ENCODE data around the gene BOLA3.
"Not testable (repeated sequence)": the region's sequence is repeated elsewhere in the genome, so short reads cannot be mapped to it uniquely, and the experiment has no call there.

Gene BOLA3

DNA sequence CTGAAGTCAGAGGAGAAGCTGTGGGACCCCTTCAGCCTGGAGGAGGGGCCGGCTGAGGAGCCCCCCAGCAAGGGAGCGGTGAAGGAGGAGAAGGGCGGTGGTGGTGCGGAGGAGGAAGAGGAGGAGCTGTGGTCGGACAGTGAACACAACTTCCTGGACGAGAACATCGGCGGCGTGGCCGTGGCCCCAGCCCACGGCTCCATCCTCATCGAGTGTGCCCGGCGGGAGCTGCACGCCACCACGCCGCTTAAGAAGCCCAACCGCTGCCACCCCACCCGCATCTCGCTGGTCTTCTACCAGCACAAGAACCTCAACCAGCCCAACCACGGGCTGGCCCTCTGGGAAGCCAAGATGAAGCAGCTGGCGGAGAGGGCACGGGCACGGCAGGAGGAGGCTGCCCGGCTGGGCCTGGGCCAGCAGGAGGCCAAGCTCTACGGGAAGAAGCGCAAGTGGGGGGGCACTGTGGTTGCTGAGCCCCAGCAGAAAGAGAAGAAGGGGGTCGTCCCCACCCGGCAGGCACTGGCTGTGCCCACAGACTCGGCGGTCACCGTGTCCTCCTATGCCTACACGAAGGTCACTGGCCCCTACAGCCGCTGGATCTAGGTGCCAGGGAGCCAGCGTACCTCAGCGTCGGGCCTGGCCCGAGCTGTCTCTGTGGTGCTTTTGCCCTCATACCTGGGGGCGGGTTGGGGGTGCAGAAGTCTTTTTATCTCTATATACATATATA, 46.0 kb downstream of the BOLA3 start:
- DNase-seq (ENCODE audit: low spot score) = no peak

DNA sequence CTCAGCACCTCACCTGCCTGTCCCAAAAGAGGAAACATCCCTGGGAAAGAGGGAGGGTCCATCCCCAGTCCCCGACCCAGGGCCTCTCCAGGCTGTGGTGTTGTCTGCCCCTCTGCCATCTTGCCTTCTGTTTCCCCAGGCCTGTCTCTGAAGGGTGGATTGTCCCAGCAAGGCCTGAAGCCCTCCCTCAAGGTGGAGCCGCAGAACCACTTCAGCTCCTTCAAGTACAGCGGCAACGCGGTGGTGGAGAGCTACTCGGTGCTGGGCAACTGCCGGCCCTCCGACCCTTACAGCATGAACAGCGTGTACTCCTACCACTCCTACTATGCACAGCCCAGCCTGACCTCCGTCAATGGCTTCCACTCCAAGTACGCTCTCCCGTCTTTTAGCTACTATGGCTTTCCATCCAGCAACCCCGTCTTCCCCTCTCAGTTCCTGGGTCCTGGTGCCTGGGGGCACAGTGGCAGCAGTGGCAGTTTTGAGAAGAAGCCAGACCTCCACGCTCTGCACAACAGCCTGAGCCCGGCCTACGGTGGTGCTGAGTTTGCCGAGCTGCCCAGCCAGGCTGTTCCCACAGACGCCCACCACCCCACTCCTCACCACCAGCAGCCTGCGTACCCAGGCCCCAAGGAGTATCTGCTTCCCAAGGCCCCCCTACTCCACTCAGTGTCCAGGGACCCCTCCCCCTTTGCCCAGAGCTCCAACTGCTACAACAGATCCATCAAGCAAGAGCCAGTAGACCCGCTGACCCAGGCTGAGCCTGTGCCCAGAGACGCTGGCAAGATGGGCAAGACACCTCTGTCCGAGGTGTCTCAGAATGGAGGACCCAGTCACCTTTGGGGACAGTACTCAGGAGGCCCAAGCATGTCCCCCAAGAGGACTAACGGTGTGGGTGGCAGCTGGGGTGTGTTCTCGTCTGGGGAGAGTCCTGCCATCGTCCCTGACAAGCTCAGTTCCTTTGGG, 47.2 kb downstream of the BOLA3 start:
- no peak for DNase-seq (ENCODE audit: low spot score)

DNA sequence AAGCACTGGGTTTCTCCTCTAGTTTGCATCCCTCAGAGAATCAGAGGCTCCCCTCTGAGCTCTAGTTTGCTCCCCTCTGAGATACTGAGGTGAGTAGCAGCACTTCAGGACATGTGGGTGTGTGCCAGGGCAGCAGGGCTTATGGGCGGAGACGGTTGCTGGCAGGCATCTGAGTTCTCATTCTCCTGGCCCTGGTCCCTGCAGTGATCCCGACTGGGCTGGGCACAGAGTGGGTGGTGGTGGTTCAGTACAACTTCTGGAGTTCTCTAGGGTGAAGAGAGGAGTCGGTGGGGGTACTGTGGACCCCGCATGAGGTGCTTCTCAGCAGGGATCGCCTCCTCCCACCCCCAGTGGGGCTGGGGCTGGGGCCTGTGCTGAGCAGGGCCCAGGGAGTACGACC, 47.9 kb downstream of the BOLA3 start:
- no peak for DNase-seq (ENCODE audit: low spot score)

DNA sequence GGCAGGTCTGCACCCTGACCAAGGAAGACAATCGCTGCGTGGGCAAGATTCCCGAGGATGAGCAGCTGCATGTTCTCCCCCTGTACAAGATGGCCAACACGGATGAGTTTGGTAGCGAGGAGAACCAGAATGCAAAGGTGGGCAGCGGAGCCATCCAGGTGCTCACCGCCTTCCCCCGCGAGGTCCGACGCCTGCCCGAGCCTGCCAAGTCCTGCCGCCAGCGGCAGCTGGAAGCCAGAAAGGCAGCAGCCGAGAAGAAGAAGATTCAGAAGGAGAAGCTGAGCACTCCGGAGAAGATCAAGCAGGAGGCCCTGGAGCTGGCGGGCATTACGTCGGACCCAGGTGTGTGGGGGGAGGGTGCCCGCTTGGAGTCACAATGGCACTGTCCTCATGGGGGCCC, 48.4 kb downstream of the BOLA3 start:
- no peak for DNase-seq (ENCODE audit: low spot score)

DNA sequence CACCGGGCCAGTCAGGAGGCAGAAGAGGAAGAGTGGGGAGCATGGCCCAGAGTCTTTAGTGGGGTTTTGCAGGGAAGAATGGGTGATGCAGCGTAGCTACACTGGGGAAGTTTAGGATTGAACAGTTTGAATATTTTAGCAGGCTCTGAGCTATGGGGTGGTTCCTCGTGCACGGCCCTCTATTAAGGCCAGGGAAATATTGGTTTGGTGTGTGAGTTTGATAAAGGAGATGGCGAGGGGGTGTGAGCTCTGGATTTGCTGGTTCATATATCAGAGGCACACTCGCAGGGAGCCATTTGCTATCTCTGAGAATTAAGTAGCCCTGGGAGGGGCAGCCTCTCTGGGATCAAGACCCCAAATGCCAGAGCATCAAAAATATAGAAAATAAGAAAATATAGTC, 50.1 kb downstream of the BOLA3 start:
- DNase-seq (ENCODE audit: low spot score) = no peak

DNA sequence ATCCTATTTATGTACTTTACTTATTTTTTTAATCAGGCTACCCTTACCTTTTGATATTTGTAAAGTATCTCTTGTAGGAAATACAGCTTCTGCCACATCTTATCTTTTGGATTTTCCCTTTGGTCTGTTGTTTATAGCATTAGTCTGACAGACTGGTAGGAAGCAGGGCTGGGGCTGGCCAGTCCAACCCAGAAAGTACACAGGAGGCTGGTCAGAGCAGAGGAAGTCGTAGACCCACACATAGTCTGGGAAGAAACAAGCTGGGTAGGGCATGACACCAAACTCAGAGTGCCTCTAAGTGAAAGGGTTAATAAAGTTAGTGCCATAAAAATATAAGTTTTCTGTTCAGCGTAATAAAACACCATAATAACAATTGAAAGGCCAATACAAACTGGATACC, 51.7 kb downstream of the BOLA3 start:
- DNase-seq (ENCODE audit: low spot score) = no peak

DNA sequence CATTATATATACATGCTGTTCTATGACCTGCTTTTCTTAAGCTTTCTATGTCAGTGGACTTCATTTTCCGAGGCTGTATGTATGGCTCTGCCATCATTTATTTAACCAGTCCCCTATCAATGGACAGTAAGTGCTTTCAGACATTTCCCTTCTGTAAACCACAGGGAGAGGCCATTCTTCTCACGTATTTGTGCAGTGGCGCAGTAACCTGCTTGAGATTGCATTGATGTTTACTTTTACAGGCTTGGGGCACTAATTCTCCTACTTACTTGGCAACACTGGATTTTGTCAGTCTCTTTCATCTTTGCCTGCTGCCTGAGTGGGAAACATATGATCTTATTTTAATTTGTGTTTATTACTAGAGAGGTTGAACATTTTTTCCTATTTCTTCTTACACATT, 52.1 kb downstream of the BOLA3 start:
- no peak for DNase-seq (ENCODE audit: low spot score)

DNA sequence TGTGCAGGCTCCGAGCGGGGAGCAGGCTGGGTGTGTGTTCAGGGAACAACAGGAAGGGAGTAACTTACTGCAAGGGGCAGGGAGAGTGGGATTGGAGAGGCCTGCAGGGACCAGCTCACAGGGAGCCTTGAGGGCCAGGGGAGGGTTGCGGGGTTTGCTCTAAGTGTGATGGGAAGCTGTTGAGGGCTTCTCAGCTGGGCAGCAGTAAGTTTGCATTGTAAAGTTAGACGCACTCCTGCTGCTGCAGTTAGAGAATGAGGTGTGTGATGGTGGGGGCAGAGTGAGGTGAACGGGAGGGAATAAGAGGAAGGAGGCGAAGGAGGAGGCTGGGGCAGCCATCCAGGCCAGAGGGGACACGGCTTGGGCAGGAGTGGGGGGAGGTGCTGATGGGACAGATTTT, 53.4 kb downstream of the BOLA3 start:
- no peak for DNase-seq (ENCODE audit: low spot score)

DNA sequence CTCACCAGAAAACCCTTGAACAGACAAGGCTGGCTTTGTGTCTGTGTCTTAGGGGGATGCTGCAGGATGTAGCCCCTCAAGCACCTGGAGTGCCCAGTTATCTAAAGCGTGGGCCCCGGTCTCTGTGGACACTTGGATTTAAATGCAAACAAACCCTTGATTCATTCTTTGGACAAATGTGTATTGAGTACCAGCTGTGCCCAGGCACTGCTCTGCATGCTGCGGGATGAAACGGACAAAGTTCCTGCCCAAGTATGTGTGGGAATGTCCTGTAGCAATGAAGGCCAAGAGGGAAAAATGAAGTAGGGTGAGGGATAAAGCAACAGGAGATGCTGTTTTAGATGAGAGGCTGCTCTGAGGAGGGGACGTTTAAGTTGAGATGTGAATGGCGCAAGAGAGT, 53.9 kb downstream of the BOLA3 start:
- DNase-seq (ENCODE audit: low spot score) = no peak

DNA sequence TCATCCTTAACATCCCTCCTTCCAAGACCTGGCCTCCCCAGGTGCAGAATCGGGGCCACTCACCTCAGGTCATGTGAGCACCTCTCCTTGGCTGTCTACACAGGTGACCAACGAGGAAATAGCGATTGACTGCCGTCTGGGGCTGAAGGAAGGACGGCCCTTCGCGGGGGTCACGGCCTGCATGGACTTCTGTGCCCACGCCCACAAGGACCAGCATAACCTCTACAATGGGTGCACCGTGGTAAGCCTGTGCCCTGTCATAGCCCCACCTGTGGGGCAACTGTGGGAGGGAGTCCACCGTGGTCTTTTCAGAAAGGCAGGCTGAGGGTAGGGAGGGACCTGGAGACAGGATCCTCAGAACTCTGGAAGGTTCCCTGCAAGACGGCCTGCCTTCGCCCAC, 54.3 kb downstream of the BOLA3 start:
- no peak for DNase-seq (ENCODE audit: low spot score)

DNA sequence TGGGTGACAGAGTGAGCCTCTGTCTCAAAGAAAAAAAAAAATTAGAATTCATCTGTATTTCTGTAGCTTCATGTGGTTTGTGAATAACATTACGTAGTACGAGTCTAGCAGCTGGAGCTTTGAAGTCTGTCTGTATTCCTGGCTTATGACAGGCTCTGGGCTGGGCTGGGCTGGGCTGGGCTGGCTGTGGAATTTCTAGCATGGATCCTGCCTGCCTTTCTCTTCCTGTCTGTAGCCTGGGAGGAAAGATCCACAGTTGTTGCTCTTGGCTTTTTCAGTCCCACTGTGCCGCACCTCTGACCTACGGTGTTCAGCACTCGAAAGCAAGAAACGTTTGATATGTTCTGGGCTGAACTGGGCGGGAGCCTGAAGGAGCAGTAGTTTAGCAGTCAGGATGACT, 55.4 kb downstream of the BOLA3 start:
- no peak for DNase-seq (ENCODE audit: low spot score)

DNA sequence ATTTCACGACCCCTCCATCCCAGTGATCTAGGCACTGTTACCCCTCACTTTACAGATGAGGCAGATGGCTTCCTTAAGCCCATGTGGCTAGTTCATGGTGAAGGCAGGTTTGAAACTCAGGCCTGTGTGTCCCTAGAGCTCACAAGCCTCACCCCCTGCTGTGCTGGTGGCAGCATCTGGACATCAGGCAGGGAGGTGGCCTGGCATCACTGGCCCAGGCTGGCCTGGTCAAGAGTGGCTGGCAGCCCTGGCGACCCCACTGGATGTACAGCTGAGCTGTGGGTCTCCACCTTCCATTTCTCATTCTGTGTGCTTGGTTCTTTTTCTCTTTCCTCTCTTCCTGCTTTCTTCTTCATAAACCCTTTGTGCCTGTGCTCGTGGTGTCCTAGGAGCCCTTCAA, 56.3 kb downstream of the BOLA3 start:
- no peak for DNase-seq (ENCODE audit: low spot score)

DNA sequence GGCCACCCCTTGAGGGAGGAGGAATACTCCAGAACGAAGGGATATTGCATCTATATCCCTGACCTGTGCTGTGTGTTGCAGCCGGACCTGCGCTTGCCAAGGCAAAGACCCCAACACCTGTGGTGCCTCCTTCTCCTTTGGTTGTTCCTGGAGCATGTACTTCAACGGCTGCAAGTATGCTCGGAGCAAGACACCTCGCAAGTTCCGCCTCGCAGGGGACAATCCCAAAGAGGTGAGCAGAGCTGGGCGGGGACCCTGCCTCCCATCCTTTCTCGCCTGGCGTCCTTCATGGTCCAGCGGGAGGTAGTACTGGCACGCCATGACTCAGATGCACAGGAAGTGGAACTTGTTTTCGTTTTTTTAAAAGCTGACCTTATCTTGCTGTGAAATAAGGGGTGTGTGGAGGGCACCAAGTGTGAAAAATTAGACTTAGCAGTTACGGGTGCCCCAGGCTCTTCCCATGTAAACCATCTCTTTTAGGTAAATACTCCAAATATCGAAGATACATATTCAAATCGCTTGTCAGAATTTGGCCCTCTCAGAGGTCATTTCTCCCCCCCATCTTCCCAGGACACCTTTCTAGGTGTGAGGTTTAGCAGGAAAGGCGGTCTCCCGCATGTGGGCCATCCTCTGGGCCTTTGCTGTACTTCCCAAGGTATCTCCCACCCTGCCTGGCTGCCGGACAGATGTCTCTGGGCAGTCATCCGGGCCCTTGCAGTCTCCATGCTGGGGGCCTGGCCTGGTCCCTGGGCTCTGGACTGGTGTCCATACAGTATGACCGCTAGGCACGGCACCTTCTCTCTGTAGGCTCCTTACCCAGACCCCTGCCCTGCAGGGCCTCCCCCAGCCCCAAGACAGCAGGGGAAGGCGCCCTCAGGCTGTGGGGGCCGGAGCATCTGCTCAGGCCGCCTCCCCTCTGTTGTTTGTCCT, 57.6 kb downstream of the BOLA3 start:
- DNase-seq (ENCODE audit: low spot score) = no peak

DNA sequence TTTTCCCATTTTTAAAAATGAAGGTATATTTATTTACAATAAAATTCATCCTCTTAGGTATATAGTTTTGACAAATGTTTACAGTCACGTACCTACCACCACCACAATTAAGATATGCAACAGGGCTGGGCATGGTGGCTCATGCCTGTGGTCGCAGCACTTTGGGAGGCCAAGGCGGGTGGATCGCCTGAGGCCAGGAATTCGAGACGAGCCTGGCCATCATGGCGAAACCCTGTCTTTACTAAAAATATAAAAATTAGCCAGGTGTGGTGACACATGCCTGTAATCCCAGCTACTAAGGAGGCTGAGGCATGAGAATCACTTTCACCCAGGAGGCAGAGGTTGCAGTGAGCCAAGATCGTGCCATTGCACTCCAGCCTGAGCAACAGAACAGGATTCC, 59.0 kb downstream of the BOLA3 start:
- DNase-seq (ENCODE audit: low spot score) = not testable (repeated sequence)

DNA sequence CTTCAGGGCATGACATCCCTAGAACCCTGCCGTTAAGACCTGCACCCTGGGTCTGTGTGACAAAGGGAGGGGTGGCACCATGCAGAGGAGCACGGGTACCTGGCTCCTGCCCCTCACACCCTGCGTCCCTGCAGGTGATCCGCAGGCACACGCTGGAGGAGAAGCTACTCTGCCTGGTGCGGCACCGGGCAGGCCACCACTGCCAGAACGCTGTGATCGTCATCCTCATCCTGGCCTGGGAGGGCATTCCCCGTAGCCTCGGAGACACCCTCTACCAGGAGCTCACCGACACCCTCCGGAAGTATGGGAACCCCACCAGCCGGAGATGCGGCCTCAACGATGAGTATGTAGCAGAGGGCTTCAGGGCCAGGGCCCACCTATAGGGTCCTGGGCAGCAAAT, 60.0 kb downstream of the BOLA3 start:
- no peak for DNase-seq (ENCODE audit: low spot score)

DNA sequence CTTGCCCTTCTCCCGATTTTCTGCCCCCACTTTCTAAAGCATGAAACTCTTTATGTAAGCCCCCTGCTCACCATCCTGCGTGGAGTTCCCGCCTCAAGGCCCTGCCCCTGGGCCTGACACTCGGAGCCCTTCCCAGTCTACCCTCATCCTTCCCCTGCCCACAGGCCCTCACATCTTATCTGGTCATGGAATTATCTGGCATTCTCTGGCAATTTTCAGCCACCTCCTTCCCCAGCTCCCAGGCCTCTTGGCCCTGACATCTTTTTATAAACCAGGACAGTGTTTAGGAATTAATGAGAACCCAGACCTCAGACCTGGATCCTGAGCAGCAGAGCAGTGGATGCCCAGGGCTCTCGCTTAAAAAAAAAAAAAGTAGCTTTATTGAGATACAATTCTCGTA, 61.7 kb downstream of the BOLA3 start:
- DNase-seq (ENCODE audit: low spot score) = no peak

Data from germinal center (tissue), 1 donor.